ENCODE results near the gene ELAPOR2. TPM values are rescaled to one million over a fixed set of nuclear protein-coding genes. Genes with fewer than 3 reads are reported as not detected.

The ELAPOR2 gene
- total and polyA plus RNA-seq, 9 of the 15 experiments (the other 6 are each of a cell fraction or from before 2014, with no cell fraction given) = 9.2 to 72.0 (median 35.0) TPM

- TF ChIP-seq ELF4 (CRISPR knock-in tag; IDR thresholded peaks at IDR 0.05) = no peak
- no peak for TF ChIP-seq ZZZ3 (IDR thresholded peaks at IDR 0.05)
- peak; percentile 2; the same call in 1 of the 2 replicates for TF ChIP-seq C11orf30 (IDR thresholded peaks at IDR 0.05; ENCODE audit: low read depth)
- TF ChIP-seq NR0B1 (IDR thresholded peaks at IDR 0.05; ENCODE audit: partially characterized antibody) = no peak
- TF ChIP-seq SIX5 (IDR thresholded peaks at IDR 0.05; ENCODE audit: borderline replicate concordance in 1 of 2, insufficient read depth in 1 of 2, low read depth in 1 of 2, low read length in 2 of 2) = no peak
- no peak for TF ChIP-seq ZNF785 (CRISPR knock-in tag; IDR thresholded peaks at IDR 0.05)
- no peak for TF ChIP-seq ZBTB43 (CRISPR knock-in tag; IDR thresholded peaks at IDR 0.05)
- no peak for TF ChIP-seq RBM25 (IDR thresholded peaks at IDR 0.05; ENCODE audit: low read depth, low read length, severe bottlenecking)
- peak; percentile 93 for TF ChIP-seq ZBTB40 (IDR thresholded peaks at IDR 0.05)
- TF ChIP-seq ZBTB40 (CRISPR knock-in tag; IDR thresholded peaks at IDR 0.05) = 0 out of 2 replicates have a peak, but pooled peaks have one; percentile 11
- no peak for TF ChIP-seq BCL6 (CRISPR knock-in tag; IDR thresholded peaks at IDR 0.05)
- TF ChIP-seq BACH1 (tag; IDR thresholded peaks at IDR 0.05) = no peak
- TF ChIP-seq POLR2AphosphoS2 (IDR thresholded peaks at IDR 0.05; ENCODE audit: low read length) = no peak
- TF ChIP-seq GTF2E2 (tag; IDR thresholded peaks at IDR 0.05) = no peak
- TF ChIP-seq, protein P1, sequence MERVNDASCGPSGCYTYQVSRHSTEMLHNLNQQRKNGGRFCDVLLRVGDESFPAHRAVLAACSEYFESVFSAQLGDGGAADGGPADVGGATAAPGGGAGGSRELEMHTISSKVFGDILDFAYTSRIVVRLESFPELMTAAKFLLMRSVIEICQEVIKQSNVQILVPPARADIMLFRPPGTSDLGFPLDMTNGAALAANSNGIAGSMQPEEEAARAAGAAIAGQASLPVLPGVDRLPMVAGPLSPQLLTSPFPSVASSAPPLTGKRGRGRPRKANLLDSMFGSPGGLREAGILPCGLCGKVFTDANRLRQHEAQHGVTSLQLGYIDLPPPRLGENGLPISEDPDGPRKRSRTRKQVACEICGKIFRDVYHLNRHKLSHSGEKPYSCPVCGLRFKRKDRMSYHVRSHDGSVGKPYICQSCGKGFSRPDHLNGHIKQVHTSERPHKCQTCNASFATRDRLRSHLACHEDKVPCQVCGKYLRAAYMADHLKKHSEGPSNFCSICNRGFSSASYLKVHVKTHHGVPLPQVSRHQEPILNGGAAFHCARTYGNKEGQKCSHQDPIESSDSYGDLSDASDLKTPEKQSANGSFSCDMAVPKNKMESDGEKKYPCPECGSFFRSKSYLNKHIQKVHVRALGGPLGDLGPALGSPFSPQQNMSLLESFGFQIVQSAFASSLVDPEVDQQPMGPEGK (CRISPR knock-in tag; IDR thresholded peaks at IDR 0.05; ENCODE audit: borderline replicate concordance) = no peak
- TF ChIP-seq PHB2 (IDR thresholded peaks at IDR 0.05; ENCODE audit: low read depth) = no peak
Observed at GRCh38 chr7:87013840-87014190, 45.6 kb downstream of the ELAPOR2 start (continued).

All from K562 (cell line).